NB4 (cell line): ENCODE results near the gene CAVIN4.

Source experiments
- MYC ChIP-seq: IDR thresholded peaks from 2 replicates; pipeline ENCODE4 v1.6.1; 2011; ENCODE audit warnings: low read depth, low read length
- POLR2A ChIP-seq: IDR thresholded peaks from 2 replicates; pipeline ENCODE4 v1.6.1; 2011; ENCODE audit warnings: mild to moderate bottlenecking; ENCODE audit not compliant: insufficient read length; ENCODE audit errors: extremely low read depth
- TF ChIP-seq, protein P1 (sequence below): IDR thresholded peaks from one replicate; pipeline ENCODE4 v1.5.1; 2012; ENCODE audit warnings: low read depth, low read length
- TF ChIP-seq, protein P2 (sequence below): IDR thresholded peaks from 2 replicates; pipeline ENCODE4 v1.6.1; 2011; ENCODE audit warnings: low read depth, low read length

DNA sequence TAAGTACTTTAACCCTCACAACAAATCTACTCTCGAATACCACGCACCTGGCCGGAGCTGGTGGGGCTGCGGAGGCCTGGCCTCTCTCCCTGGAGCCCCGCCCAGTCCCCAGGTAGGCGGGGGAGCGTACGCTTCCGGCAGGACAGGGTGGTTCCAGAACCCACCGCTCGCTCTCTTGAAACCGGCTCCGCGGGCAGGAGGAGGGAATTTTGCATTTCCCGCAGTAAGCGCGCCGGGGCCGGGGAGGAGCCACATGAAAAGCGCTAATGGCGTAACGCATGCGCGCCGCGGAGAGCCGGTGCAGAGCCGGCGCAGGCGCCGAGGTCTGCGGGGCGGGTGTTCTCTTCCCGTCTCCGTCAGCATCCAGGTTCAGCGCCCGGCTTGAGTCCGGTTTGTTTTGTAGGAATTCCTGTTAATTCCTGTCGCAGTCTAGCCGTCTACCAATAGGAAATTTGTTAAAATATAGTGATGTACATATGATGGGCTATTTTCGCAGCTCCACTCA is 20.8 kb downstream of the CAVIN4 start:
- TF ChIP-seq POLR2A (no peak), MYC (no peak)
- TF ChIP-seq, protein P1, sequence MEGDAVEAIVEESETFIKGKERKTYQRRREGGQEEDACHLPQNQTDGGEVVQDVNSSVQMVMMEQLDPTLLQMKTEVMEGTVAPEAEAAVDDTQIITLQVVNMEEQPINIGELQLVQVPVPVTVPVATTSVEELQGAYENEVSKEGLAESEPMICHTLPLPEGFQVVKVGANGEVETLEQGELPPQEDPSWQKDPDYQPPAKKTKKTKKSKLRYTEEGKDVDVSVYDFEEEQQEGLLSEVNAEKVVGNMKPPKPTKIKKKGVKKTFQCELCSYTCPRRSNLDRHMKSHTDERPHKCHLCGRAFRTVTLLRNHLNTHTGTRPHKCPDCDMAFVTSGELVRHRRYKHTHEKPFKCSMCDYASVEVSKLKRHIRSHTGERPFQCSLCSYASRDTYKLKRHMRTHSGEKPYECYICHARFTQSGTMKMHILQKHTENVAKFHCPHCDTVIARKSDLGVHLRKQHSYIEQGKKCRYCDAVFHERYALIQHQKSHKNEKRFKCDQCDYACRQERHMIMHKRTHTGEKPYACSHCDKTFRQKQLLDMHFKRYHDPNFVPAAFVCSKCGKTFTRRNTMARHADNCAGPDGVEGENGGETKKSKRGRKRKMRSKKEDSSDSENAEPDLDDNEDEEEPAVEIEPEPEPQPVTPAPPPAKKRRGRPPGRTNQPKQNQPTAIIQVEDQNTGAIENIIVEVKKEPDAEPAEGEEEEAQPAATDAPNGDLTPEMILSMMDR: no peak
- TF ChIP-seq, protein P2, sequence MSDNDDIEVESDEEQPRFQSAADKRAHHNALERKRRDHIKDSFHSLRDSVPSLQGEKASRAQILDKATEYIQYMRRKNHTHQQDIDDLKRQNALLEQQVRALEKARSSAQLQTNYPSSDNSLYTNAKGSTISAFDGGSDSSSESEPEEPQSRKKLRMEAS: no peak
